H1 (cell line): ENCODE data around the gene FAM162B. TPM values are rescaled to one million over a fixed set of nuclear protein-coding genes. Genes with fewer than 3 reads are reported as not detected.

Experiments used
- CTCF ChIA-PET: fragments of 300-600 bp; sonication (Branson Sonifier 250); formaldehyde crosslinking; loops from one replicate; lab custom pipeline; 2021; ENCODE audit not compliant: partially characterized antibody; lab: Charles Lee
- POLR2A ChIA-PET: fragments of 300-600 bp; sonication (Branson Sonifier 250); formaldehyde crosslinking; loops from one replicate; lab custom pipeline; 2021; ENCODE audit warnings: inconsistent platforms; ENCODE audit not compliant: partially characterized antibody; lab: Charles Lee
- DNase-seq, 2 experiments: peaks; one replicate each; pipeline versions ENCODE4 v3.0.0 to v3.0.0-alpha.2; 2010 to 2022; ENCODE audit warnings: low spot score in 2 of 2, low read depth in 1 of 2, mixed read lengths in 1 of 2
- FAIRE-seq: peaks from 2 replicates; lab custom pipeline; 2011; peaks lifted over from hg19 to GRCh38; lab: Jason Lieb, UNC
- H2AFZ ChIP-seq: 2 replicates; pipeline ENCODE4 v1.8.1; 2012; ENCODE audit warnings: low read length, inconsistent platforms
- H2AK5ac ChIP-seq: 2 replicates; pipeline ENCODE4 v1.6.1; 2013; ENCODE audit warnings: low read depth, low read length
- H2BK120ac ChIP-seq: replicated peaks from 2 replicates; pipeline ENCODE3; 2013; ENCODE audit warnings: low read depth, low read length, inconsistent platforms
- H2BK12ac ChIP-seq: 2 replicates; pipeline ENCODE4 v1.6.1; 2013; ENCODE audit warnings: low read depth, low read length
- H2BK15ac ChIP-seq: 2 replicates; pipeline ENCODE4 v1.6.1; 2013; ENCODE audit warnings: low read length
- H2BK20ac ChIP-seq: 2 replicates; pipeline ENCODE4 v1.6.1; 2013; ENCODE audit warnings: low read length
- H2BK5ac ChIP-seq: 2 replicates; pipeline ENCODE4 v1.6.1; 2013; ENCODE audit warnings: low read depth, low read length
- H3K14ac ChIP-seq: 2 replicates; pipeline ENCODE4 v1.6.1; 2013; ENCODE audit warnings: inconsistent platforms; ENCODE audit not compliant: insufficient read length
- H3K18ac ChIP-seq: 2 replicates; pipeline ENCODE4 v1.6.1; 2013; ENCODE audit warnings: low read length; ENCODE audit errors: extremely low read depth
- H3K23ac ChIP-seq: 2 replicates; pipeline ENCODE4 v1.6.1; 2013; ENCODE audit warnings: inconsistent platforms; ENCODE audit not compliant: insufficient read length
- H3K23me2 ChIP-seq: 2 replicates; pipeline ENCODE4 v1.6.1; 2013; ENCODE audit warnings: low read depth, low read length
- H3K27ac ChIP-seq: 2 replicates; pipeline ENCODE4 v1.6.1; 2011; ENCODE audit warnings: low read depth, low read length, inconsistent platforms
- H3K27me3 ChIP-seq, 4 experiments: replicated peaks in 1 of 4; 1 replicate in 1 of 4; 2 replicates in 3 of 4; pipeline versions ENCODE4 v1.6.1 to v1.8.1; 2011 to 2013; ENCODE audit warnings: low read length in 3 of 4, mild to moderate bottlenecking in 3 of 4, inconsistent platforms in 2 of 4, mixed read lengths in 2 of 4, moderate library complexity in 1 of 4; ENCODE audit not compliant: control insufficient read depth in 3 of 4, insufficient read depth in 3 of 4; ENCODE audit errors: extremely low read depth in 1 of 4
- H3K36me3 ChIP-seq, 4 experiments: 2 replicates each; pipeline versions ENCODE4 v1.6.1 to v1.8.1; 2011 to 2013; ENCODE audit warnings: mild to moderate bottlenecking in 4 of 4, low read length in 3 of 4, moderate library complexity in 2 of 4, control low read depth in 1 of 4, inconsistent platforms in 1 of 4; ENCODE audit not compliant: insufficient read depth in 4 of 4, control insufficient read depth in 2 of 4
- H3K4ac ChIP-seq: replicated peaks from 2 replicates; pipeline ENCODE3; 2013; ENCODE audit warnings: low read length, low read depth, mixed read lengths, inconsistent platforms; ENCODE audit not compliant: insufficient read length
- H3K4me1 ChIP-seq, 4 experiments: replicated peaks in 1 of 4; 1 replicate in 1 of 4; 2 replicates in 3 of 4; pipeline versions ENCODE4 v1.6.1 to v1.8.1; 2011 to 2013; ENCODE audit warnings: low read length in 3 of 4, inconsistent platforms in 2 of 4, mixed read lengths in 1 of 4; ENCODE audit not compliant: insufficient read depth in 4 of 4, control insufficient read depth in 3 of 4
- H3K4me2 ChIP-seq, 2 experiments: 2 replicates each; pipeline versions ENCODE4 v1.6.1 to v1.8.1; 2011 to 2013; ENCODE audit warnings: low read depth in 2 of 2, low read length in 2 of 2, control low read depth in 1 of 2, inconsistent platforms in 1 of 2, mild to moderate bottlenecking in 1 of 2; ENCODE audit not compliant: insufficient read depth in 1 of 2
- H3K4me3 ChIP-seq, 4 experiments: fragments of 200-600, 300-600 bp in 1 of 4; sonication (generic), shearing (Covaris generic), sonication (Bioruptor Twin) in 1 of 4; 2 replicates each; pipeline versions ENCODE4 v1.5.1 to v1.8.1; 2011 to 2016; ENCODE audit warnings: low read length in 4 of 4, low read depth in 3 of 4, control low read depth in 2 of 4, inconsistent platforms in 2 of 4, mild to moderate bottlenecking in 2 of 4, mixed read lengths in 1 of 4, moderate library complexity in 1 of 4; ENCODE audit not compliant: insufficient read depth in 2 of 4; ENCODE audit errors: extremely low read depth in 1 of 4
- H3K56ac ChIP-seq: replicated peaks from 2 replicates; pipeline ENCODE3; 2013; ENCODE audit warnings: low read depth, mild to moderate bottlenecking, mixed read lengths, low read length, inconsistent platforms; ENCODE audit not compliant: insufficient read length
- H3K79me1 ChIP-seq: 2 replicates; pipeline ENCODE4 v1.6.1; 2013; ENCODE audit warnings: low read depth, low read length, control low read depth
- H3K79me2 ChIP-seq, 2 experiments: 2 replicates each; pipeline versions ENCODE4 v1.6.1 to v1.8.1; 2012 to 2013; ENCODE audit warnings: low read length in 2 of 2, mild to moderate bottlenecking in 2 of 2, inconsistent platforms in 1 of 2; ENCODE audit not compliant: insufficient read depth in 2 of 2, control insufficient read depth in 1 of 2
- H3K9ac ChIP-seq, 4 experiments: replicated peaks in 1 of 4; 1 replicate in 1 of 4; 2 replicates in 3 of 4; pipeline versions ENCODE4 v1.6.1 to v1.8.1; 2011 to 2013; ENCODE audit warnings: low read depth in 3 of 4, low read length in 3 of 4, control low read depth in 2 of 4, mild to moderate bottlenecking in 2 of 4, moderate library complexity in 2 of 4, inconsistent platforms in 1 of 4; ENCODE audit errors: extremely low read depth in 1 of 4
- H3K9me3 ChIP-seq, 2 experiments: 2 replicates each; pipeline versions ENCODE4 v1.6.1 to v1.8.1; 2012 to 2013; ENCODE audit warnings: mild to moderate bottlenecking in 2 of 2, moderate library complexity in 2 of 2, control low read depth in 1 of 2, inconsistent platforms in 1 of 2, low read depth in 1 of 2, low read length in 1 of 2, mixed read lengths in 1 of 2; ENCODE audit not compliant: insufficient read depth in 2 of 2
- H4K20me1 ChIP-seq, 2 experiments: replicated peaks in 1 of 2; 2 replicates each; pipeline versions ENCODE3 to v1.8.1; 2011 to 2013; ENCODE audit warnings: inconsistent platforms in 2 of 2, low read length in 2 of 2, mild to moderate bottlenecking in 1 of 2; ENCODE audit not compliant: insufficient read depth in 2 of 2, control insufficient read depth in 1 of 2
- H4K5ac ChIP-seq: 2 replicates; pipeline ENCODE4 v1.6.1; 2013; ENCODE audit warnings: low read length, low read depth, mixed read lengths, inconsistent platforms; ENCODE audit not compliant: insufficient read length
- H4K8ac ChIP-seq: 2 replicates; pipeline ENCODE4 v1.8.0; 2013; ENCODE audit warnings: mild to moderate bottlenecking, moderate library complexity, low read length, inconsistent platforms; ENCODE audit not compliant: insufficient read depth; ENCODE audit errors: extremely low read depth
- H4K91ac ChIP-seq: replicated peaks from 2 replicates; pipeline ENCODE3; 2013; ENCODE audit warnings: low read length, mixed read lengths, inconsistent platforms; ENCODE audit not compliant: insufficient read length
- CBX8 ChIP-seq: fragments of 300-800, 300-1000 bp; sonication (generic); IDR thresholded peaks from 2 replicates; pipeline ENCODE4 v1.7.1; 2016; ENCODE audit warnings: low read depth, low read length, borderline replicate concordance
- EP300 ChIP-seq, 2 experiments: IDR thresholded peaks; 1 replicate in 1 of 2; 2 replicates in 1 of 2; pipeline ENCODE4 v1.6.1; 2011 to 2012; ENCODE audit warnings: low read depth in 2 of 2, low read length in 2 of 2, mild to moderate bottlenecking in 2 of 2, borderline replicate concordance in 1 of 2, inconsistent platforms in 1 of 2, moderate library complexity in 1 of 2
- EZH2 ChIP-seq: fragments of 200-600 bp; sonication (generic); IDR thresholded peaks from 2 replicates; pipeline ENCODE4 v1.7.1; 2012; ENCODE audit warnings: low read depth, mild to moderate bottlenecking, moderate library complexity, low read length, inconsistent platforms; ENCODE audit not compliant: severe bottlenecking
- GTF2F1 ChIP-seq: IDR thresholded peaks from 2 replicates; pipeline ENCODE4 v1.6.1; 2012; ENCODE audit warnings: low read depth, low read length, improper control_type of control experiment, borderline replicate concordance
- JUND ChIP-seq: IDR thresholded peaks from 2 replicates; pipeline ENCODE4 v1.6.1; 2011; ENCODE audit warnings: mild to moderate bottlenecking, improper control_type of control experiment, low read length
- RFX5 ChIP-seq: IDR thresholded peaks from 2 replicates; pipeline ENCODE4 v1.6.1; 2011; ENCODE audit warnings: low read depth, low read length, improper control_type of control experiment, borderline replicate concordance
- SP1 ChIP-seq: IDR thresholded peaks from 2 replicates; pipeline ENCODE4 v1.6.1; 2011; ENCODE audit warnings: low read depth, low read length
- polyA plus RNA-seq, 7 experiments: library from polyadenylated mRNA; depleted of rRNA in 3 of 7; stranded (reverse) in 5 of 7; unstranded in 2 of 7; fragments of >200 nt in 5 of 7; fragments of 200-250 nt in 2 of 7; gene quantifications; 1 replicate in 5 of 7; 2 replicates in 1 of 7; 4 replicates in 1 of 7; pipeline versions ENCODE4 v1.2.1 to v1.2.3, GENCODE V29; 2011 to 2013; ENCODE audit warnings: missing spikeins in 2 of 7, mixed read lengths in 2 of 7
- total RNA-seq: library from RNA; stranded (reverse); fragmentation: NEBNext Ultra II Directional; extraction: Animal tissue kit (Norgen Biotek cat#: 25700); gene quantifications from 2 replicates; pipeline ENCODE4 v1.2.1, GENCODE V29; 2021

Gene FAM162B
- total and polyA plus RNA-seq, 2 of the 8 experiments (the other 6 are each of a cell fraction or from before 2014, with no cell fraction given): 2.6 to 3.2 TPM

- Histone ChIP-seq H4K5ac (no peak overlapping the region), H3K14ac (no peak overlapping the region), H3K36me3 (no peaks in the 10 kb centered on the region), H4K20me1 (no peaks in the 10 kb centered on the region), H3K79me1 (no peaks in the 10 kb centered on the region), H4K91ac (no peak overlapping the region), H3K79me2 (no peaks in the 10 kb centered on the region), H2AFZ (no peak overlapping the region), H2BK15ac (no peak overlapping the region), H3K4me1 (0 out of 7 replicates have a peak, but pooled peaks cover 0 to 3% (median 1%) of the 10 kb centered on the region in 4 experiments), H2AK5ac (no peak overlapping the region), H3K4me3 (no peak overlapping the region), H2BK12ac (no peak overlapping the region), H3K4ac (no peak overlapping the region), H2BK5ac (no peak overlapping the region), H3K4me2 (no peak overlapping the region; a peak in 1 of 4 replicates), H3K27ac (no peak overlapping the region), H3K18ac (no peak overlapping the region), H2BK20ac (no peak overlapping the region), H3K23me2 (no peaks in the 10 kb centered on the region; the same call in 1 of the 2 replicates), H3K23ac (no peak overlapping the region), H3K27me3 (no peaks in the 10 kb centered on the region), H3K56ac (no peak overlapping the region), H4K8ac (no peak overlapping the region), H2BK120ac (no peak overlapping the region), H3K9me3 (no peaks in the 10 kb centered on the region), H3K9ac (no peak overlapping the region)
- TF ChIP-seq SP1: no peak
- TF ChIP-seq JUND: no peak
- TF ChIP-seq GTF2F1: no peak
- no peak for TF ChIP-seq CBX8
- TF ChIP-seq RFX5: no peak
- no peak for TF ChIP-seq EZH2
- no peak for TF ChIP-seq EP300 (IDR thresholded peaks at IDR 0.05; ENCODE audit: borderline replicate concordance in 1 of 2, low read depth in 2 of 2, low read length in 2 of 2)
- ChIA-PET POLR2A (no interaction called here), CTCF (no interaction called here)
- FAIRE-seq: no peak
- no peak for DNase-seq
Observed at GRCh38 chr6:116799945-116800344, 34.4 kb upstream of the FAM162B start.
